Stimulated activated CD8-positive, alpha-beta memory T cell treated with anti-CD3 and anti-CD28 coated beads, Interleukin-4, amount 100 ng/mL, for 48 hours (primary cell): ENCODE results near the gene VSTM2L.
A peak's percentile ranks its signal among the peaks of the same experiment; 100 is the strongest.

ENCODE experiments used
- DNase-seq: peaks from one replicate; pipeline ENCODE4 v3.0.0-alpha.2; 2020

The VSTM2L gene

DNA sequence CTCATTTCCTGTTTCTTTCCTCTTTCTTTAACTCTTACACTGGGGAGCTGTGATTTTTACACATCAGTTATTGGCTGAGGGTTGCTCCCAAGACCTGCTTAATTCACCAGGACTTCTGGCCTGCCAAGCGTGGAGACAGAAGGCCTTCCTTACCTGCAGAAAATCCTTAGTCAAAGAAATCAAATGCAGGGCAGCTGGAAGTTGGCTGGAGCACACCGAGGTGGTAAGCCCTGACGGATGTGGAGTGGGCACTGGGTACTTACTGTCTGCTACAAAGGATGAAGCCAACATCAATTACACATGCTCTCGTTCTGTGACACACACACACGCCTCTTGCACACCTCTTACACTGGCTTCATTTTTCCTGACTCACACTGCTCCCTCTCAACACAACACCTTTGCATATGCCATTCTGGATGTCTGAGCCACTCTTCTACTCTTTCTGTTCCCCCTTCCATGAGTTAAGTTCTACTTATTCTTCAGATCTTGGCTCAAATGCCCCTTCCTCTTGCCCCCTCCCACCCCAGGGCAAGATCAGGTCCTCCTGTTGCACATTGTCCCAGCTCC is 68.7 kb downstream of the VSTM2L start:
- DNase-seq, result no peak

DNA sequence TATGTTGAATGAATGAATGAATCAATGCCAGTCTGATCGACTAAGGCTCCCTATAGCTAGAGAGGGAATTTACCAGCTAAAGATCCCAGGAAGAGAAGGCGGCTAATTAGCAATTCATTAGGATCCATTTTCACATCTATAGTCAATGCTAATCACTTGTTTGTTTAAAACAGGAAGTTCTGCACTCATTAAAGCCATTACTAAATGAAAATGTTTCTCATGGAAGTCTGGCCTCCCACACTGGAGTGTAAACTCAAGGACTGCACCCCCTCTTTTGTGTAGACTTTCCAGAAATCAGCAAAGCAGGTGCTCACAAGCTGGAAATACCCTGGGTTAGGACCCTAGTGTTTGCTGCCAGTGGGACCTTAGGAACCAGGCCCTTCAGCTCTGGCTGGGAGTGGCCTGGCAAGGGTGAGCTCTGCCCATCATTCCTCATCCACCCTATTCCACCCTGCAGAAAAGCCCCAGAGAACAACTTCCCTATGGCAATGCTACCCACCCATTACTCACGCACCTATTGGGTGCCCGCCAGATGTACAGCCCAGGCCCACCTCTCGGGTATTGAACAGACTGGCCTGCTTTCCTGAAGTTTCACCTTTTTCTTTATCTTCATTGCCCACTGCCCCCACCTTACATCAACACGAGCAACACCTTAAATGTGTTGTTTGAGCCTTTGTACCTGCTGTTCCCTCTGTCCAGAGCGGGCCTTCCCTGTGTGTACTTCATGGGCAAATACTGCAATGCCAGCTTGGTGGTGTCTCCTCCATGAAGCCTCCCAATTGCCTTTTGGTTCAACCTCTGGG is 69.5 kb downstream of the VSTM2L start:
- DNase-seq, result no peak

DNA sequence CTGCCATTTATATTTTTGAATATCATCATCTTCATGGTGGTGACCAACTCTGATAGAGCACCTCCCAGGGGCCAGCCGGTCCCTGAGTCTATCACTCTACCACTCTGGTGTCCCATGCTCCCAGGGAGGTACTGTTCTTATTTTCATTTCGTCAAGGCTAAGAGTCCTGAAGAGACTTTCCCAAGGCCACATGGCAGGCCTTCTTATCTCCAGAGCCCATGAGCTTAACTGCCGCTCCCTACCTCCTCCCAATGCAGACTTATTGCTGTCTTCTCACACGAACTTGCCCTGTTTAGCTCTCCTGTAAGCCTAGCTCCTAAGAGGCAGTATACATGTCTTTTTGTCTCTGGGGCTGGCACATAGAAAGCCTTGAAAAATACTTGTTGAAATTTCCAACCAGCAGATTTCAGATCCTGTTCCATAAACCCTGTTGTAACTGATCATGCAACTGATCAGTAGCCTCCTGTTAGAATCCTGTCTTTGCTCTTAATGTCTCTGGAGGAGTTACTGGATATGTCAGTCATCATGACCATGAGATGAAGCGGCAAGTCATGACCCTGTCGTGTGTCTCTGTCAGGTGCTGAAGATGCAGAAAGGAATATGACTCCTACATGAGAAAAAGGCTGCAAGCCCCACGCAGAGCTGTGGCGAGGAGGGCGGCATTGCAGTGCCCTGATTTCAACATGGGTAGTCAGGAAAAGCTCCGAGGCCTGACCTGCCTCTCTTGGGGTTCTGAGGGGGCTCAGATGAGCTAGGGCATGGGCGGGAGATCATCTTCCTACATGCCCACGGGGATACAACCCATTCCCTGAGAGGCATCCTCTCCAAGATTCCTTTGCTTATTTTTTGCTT is 70.4 kb downstream of the VSTM2L start:
- DNase-seq, result no peak

DNA sequence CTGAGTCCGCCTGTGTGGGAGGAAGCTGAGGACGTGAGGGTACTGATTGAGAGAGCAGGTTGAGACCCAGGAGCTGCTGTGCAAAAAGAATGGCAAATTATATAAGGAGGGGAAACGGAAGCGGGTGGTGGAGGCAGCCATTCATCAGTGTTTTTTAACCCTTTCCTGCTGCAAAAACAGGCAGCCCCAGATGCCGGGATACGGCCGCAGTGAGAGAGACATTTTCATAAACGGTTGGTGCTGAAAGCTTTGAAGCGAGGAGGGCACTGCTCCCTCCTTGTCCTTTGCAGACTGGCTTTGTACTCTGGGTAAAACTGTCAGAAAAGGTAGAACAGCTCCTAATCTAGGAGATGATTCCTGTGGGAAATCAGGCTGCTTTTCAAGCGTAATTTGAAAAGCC is 74.0 kb downstream of the VSTM2L start:
- no peak for DNase-seq

DNA sequence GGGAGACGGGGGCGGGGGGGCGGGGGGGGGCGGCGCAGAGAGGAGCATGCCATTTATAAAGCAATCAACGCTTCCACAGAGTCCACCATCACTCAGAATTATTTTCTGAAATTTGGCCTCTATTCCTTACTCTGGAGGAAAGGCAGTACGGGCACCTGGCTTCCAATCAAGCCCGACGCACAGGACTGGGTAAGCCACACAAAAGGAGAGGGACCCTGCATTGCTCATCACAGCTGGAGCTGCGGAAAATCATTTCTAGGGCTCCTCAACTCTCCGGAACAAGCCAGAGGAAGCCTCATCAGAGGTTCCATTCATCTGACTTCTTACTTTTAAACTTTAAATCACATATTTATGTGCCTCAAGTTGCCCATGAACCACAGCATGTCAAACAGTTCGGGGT is 74.4 kb downstream of the VSTM2L start:
- DNase-seq, result no peak

DNA sequence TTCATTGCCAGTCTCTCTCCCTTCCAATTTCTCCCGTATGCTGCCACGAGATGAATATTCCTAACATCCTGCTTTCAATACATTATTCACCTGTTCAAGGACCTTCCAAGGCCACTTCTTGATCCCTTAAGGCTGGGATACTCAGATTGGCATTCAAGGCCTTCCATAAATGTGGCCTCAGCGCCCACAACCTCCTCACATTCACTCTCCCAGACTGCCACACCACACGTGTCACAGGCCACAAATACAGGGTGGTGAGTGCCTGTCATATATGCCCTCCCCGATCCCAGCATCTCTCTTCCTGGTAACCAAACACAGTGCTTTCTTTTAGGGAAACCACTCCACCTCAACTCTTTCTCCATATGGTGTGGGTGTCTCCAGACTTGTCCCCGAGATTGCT is 74.9 kb downstream of the VSTM2L start:
- no peak for DNase-seq

DNA sequence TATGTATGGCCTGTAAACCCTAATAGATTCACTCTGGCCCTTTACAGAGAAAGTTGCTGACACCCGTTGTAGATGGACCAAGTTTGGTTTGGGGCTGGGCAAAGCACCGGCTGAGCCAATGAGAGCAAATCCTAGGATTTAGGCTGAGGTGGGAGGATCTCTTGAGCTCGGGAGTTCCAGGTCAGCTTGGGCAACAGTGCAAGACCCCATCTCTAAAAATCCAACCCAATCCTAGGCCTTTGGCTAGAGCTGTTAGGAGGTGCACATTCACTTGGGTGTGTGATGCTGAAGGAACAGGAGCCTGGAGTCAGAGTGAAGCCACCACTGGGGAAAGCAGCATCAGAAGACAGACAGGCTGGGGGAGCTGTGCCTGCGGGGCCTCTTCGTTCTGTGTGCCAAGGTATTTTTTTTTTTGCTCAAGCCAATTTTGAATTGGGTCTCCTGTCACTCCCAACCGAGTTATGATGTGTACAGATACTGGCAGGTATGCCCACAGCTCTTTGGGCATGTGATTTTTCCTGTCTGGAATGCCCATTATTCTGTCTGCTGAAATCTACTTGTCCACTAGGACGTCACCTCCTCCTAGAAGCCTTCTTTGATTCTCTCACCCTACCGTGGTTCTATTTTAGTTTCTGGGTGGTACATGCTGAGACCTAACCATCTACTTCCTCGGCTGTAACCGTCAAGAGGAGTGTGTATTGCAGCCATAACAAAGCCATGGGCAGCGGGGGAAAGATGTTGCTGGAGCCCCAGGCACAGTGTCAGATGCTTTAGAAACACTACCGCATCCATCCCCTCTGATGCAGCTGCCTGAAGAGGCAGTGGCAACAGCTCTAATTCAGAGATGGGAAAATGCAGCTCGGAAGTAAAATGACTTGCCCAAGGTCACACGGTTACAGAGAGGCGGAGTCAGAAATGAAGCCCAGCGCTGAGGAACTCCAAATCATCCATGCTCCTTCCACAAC is 76.4 kb downstream of the VSTM2L start:
- no peak for DNase-seq

DNA sequence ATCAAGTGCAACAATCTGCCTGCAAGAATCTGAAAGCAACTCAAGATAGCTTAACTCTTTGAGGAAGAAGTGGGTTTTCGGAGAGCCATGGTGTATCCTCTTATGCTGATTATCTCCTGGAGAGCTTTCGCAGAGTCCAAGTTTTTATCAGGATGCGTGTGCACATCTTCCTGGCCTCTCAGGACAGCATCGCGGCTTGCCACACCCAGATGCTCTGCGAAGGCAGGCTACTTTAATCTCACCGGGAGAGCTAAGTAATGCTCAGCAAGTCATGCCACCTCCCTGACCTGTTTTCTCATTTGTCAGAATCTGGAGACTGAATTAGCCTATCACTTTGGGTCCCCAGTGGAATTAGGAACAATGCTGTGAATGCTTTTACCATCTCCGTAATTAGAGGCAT is 77.5 kb downstream of the VSTM2L start:
- DNase-seq, result no peak

DNA sequence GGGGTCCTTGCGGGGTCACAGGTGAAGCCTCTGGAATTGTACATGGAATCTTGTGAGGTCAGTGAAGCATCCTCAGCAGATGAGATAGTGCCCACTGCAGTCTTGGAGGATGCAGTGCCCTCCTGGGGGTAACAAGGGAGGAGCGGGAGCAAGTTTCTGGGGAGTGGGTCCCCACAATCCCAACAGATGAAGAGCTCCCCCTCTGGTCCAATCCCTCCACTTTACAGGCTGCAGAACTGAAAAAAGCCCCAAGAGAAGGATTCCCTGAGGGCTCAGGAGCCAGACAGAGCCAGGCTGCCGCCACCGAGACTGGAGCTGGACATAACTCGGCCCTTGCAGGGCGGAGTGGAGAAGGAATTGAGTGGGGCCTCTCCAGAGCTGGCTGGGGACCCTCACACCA is 77.9 kb downstream of the VSTM2L start:
- DNase-seq, result no peak

DNA sequence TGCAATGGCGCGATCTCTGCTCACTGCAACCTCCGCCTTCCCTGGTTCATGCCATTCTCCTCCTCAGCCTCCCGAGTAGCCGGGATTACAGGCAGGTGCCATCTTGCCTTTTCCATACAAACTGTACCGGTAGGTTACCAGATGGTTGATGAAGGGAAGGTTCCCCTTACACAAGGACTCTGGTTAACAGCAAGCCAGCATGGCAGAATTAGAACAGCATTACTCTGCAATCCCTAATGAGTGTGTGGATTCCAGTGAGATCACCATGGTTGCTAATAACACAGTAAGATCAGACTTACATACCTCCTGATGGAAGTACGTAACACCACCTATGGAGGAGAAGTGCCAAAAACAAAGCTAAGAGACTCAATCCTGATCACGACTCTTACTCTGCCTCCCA is 78.6 kb downstream of the VSTM2L start:
- DNase-seq, result no peak

DNA sequence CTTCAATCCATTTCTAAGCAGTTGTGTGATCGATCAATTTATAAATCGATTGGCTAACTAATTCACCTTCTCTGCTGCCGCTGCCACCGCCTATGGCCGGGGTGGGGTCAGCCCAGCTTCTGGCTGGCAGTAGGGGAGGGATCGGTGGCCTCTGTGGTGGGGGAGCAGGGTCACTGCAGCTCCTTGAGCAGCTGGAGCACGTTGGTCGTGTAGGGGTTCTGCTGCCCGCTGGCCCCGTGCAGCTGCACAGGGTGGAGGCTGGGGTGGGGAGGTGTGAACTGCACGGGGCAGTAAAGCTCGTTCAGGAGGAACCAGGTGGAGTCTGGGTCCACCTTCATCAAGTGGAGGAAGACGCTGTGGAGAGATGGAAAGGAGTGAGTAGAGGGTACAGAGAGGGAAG is 80.4 kb downstream of the VSTM2L start:
- DNase-seq, result no peak

DNA sequence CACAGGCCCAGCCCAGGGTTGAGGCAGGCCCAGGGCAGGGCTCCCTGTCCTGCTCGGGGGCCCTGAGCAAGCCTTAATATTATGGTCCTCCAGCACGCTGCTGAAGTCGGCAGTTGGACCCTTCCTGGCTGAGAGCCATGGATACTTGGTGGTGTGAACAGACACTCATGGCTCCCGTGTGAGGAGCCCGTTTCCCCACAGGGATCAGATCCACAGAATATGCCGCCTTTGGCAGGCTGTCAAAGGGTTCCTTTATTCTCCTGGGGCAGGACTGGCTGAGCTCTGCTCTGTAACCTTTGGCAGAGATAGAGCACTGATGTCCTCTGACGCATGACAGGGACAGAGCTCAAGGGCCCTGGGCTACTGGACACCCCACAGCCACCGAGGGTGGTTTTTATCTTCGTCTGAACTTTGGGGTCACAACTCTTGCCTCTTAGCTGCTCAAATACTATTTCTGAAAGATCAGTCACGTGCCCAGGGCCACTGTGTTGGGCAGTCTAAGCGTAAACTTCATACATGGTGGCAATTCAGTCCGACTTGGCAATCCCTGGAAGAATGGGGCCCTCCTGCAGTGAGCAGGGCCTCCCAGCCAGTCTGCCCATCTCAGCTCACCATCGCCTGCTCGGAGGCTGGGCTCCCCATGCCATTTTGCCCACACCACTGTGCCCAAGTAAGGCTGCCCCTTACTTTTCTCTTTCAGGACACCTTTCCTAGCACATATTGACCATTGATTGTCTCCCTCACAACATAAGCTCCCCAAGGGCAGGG is 81.3 kb downstream of the VSTM2L start:
- DNase-seq, result no peak

DNA sequence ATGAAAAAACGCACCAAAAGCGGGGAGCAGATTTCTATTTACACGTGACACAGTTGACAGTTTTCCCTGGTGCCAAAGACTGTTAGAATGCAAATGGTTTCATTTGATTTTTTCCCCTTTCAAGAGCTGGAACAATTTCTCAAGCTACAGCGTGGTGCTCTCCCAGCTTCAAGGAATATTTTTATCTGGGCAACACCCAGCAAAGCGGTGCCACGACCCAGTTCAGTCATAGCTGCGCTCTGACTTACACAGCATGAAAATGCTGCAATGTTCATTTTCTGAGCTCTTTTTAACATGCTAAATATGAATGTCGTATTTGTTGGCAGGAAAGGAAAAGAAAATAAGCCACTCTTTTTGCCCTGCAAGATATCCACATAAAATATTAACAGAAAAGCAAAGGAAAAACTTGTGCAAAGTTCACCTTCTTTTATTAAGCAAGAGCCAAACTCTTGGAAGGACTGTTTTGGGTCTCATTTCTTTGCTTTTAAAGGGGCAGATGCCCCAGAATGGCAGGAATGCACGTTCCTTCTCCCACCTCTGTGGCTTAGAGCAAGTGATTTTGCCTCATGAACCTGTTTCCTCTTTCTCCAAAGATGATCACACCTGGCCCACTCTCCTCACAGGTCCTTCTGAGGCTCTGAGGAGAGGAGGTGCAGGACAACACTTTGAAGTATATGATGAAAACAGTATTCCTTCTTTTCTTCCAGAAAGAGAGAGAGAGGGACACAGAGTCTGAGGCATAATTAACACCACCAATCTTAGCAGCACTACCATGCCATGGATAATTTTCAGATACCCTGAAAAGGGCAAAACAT is 83.3 kb downstream of the VSTM2L start:
- no peak for DNase-seq

DNA sequence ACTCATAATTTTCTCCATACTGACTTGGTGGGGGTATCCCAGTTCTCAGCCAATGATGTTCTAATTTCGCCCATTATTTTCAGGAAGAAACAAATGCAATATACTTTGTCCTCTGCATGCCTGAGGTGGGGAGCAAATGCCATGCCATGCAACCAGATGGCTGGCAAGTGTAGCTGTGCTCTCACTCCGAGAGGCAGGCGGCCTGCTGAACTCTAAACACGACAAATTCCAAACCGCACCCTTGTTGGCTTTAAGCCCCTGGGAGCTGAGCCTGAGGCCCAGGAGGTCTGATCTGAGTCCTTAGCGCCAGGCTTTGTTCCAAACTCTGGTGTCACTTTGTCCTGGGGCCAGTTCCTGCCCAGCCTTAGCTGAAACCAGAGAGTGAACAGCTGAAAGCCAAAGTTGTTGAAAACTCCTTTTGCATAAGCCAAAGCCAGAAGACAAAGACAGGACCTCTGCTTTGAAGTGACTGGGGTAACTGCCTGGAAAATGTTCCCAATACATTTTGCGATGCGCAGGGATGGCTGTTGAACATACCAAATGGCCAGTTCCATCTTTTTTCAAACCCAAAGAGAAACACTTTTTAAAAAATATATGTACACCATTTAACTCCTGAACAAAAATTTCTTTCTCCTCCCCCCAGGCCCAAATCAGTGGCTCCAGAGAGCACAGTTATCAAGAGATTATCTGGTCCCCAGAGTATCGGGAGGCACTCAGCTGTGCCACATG is 84.1 kb downstream of the VSTM2L start:
- DNase-seq, result no peak

DNA sequence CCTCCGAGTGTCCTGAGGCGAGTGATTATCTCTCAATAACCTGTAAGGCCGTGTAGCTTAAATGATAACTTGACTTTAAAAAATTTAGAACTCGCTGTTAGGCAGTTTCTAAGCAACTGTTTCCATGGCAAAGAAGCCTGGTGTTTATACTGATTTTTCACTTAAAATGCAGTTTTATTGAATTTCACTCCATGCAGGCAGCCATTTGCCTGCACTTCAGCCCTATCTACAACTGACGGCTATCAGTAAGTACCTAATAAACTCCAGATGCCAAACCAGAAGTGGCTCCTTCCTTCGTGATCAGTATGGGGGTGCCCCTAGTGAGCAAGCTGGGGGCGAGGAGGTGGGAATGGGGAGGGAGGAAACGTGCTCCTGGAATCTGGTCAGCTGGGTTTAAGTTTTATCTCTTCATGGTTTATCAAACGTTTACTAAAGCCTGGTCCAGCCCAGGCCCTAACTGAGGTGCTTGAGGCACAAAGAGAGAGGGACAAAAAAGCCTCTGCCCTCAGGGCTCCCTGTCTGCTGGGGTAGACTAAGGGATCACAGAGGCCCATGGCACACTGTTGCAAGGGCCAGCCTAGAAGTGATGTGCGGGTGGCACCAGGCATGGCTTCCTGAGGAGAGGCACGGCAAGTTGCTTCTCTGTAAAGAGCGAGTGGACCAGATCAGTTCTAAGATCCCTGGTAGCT is 84.8 kb downstream of the VSTM2L start:
- DNase-seq, result no peak

DNA sequence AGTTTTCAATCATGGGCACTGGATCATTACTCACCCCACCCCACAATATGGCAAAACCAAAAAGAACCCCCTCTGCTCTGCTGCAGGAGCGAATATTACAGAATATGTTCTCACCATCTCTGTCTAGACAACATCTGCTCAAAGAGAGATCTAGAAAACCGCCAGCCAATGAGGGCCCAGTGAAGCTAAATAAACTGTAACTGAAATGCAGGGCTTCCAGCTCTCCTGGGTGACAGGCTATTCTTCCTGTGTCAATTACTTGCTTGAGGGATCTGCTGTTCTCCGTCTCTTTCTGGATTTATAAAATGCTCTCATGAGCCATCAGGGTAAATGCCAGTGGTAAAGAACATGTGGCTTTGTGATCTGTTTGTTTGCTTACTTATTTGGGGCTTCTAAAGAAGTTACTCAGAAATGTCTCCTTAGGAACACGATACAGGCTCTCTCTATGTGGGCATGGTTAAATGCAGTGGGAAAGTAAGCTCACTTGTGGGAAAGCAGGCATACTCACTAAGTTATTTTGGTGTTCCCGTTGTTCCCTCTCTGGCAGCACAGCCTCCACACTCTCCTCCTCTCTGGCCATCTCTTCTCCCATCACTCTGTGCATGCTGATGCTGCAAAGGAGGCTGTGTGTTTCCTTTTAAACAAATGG is 85.5 kb downstream of the VSTM2L start:
- no peak for DNase-seq

DNA sequence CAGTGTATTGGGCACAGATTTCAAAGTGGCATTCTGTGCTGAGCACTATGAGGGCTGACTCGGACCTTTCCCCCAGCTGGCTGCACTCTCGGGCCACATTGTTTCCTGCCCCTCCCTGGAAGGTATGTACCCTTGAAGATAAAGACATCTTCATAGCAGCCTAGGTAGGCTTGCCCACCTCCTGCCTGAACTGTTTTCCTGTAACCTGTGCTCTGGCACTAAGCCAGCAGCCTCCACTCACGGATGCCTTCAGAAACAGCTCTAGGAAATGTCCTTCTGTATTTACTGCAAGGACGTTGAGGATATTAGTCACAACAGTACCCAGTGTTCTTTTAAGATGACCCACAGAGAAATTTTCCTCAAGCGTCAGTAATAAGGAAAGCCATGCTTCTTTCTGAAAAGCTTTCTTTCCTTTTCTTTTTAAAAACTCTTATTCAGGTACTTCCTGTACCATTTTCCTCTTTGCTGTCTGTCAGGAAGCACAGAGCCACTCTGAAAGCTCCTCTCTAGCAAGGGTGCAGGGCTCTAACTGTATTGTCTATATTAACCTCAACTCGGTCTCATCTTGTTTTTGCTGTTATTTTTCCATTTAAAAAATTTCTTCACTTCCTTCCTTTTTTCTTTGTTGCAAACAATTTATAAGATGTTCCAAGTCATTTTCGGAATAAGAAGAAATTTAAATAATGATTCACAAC is 86.8 kb downstream of the VSTM2L start:
- no peak for DNase-seq

DNA sequence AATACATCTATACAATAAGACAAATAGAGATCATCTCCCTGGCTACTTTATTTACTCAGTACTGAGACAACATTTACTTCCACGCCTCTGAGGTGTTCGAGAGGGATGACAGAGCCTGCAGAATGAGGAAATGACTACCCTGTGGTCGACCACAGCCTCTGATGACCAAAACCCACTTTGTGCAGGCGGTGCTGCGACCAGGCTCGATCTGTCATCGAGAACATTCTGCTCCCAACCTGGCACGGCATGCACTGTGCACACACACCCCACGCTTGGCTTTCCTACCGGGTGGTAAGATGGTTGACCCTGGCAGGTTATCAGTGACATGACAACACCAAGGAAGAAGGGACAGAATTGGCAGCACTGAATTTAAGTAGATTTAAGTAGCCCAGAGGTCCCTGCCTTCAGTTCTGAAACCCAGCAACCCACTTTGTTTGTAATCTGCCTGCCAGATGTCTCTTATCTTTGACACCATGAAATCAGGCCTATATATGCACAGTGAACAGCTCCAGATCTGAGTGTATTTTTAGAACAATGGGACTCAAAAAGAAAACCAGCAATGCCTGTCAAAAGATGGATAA is 87.7 kb downstream of the VSTM2L start:
- DNase-seq, result peak; percentile 84
